ENCODE data around the gene RHCG. TPM values are rescaled to one million over a fixed set of nuclear protein-coding genes. Genes with fewer than 3 reads are reported as not detected.

Gene RHCG
- total RNA-seq, 1 experiment from 2014 or later: 0.28 TPM

GRCh38 chr15:89502867-89503595, 6.6 kb upstream of the RHCG start:
- H3K4me3 Mint-ChIP-seq: no peak overlapping the region
- no peak overlapping the region for H3K18ac ChIP-seq (ENCODE audit: insufficient read length, low read depth, low read length)
- no CpG with 5 or more reads among the region's 7 CpGs for WGBS (ENCODE audit: extremely low coverage, insufficient read length, low lambda C conversion rate)
- H2BK20ac ChIP-seq (ENCODE audit: low read depth, low read length, poor library complexity, severe bottlenecking): no peak overlapping the region
- H3T11ph ChIP-seq (ENCODE audit: low read length): no peak overlapping the region
- no peak overlapping the region for H3K4ac ChIP-seq (ENCODE audit: low read depth, low read length)
- H4K5ac ChIP-seq (ENCODE audit: insufficient read length, low read depth, low read length): no peak overlapping the region
- no peak overlapping the region for H2AFZ ChIP-seq (ENCODE audit: low read length)
- H3K9me3 Mint-ChIP-seq: no peaks in the 10 kb centered on the region; a peak in 2 of 5 replicates
- H3K9ac ChIP-seq (ENCODE audit: extremely low read depth, insufficient read length, low read length): no peak overlapping the region
- H3K27me3 ChIP-seq (ENCODE audit: insufficient read depth, low read length): no peaks in the 10 kb centered on the region
- H3K23me2 ChIP-seq (ENCODE audit: insufficient read length, low read depth, low read length, poor library complexity, severe bottlenecking): no peaks in the 10 kb centered on the region
- H2BK120ac ChIP-seq (ENCODE audit: low read depth, low read length, poor library complexity, severe bottlenecking): no peak overlapping the region
- H3K4me1 Mint-ChIP-seq: no peaks in the 10 kb centered on the region
- H3K27me3 Mint-ChIP-seq (ENCODE audit: low read depth): peaks cover 27% of the 10 kb centered on the region
- H4K20me1 ChIP-seq (ENCODE audit: control insufficient read depth, insufficient read depth, insufficient read length): no peaks in the 10 kb centered on the region
- no peak overlapping the region for H2BK12ac ChIP-seq (ENCODE audit: insufficient read length, low read depth, low read length)
- no peak overlapping the region for H3K27ac ChIP-seq (ENCODE audit: insufficient read length, low read depth, low read length)
- H4K91ac ChIP-seq (ENCODE audit: insufficient read length, low read depth, low read length): no peak overlapping the region
- no peak overlapping the region for H3K4me2 ChIP-seq (ENCODE audit: insufficient read depth, insufficient read length, low read length)
- no peak overlapping the region for H2AK5ac ChIP-seq (ENCODE audit: insufficient read length, low read length)
- no peaks in the 10 kb centered on the region for H3K9me3 ChIP-seq (ENCODE audit: control insufficient read depth, low read depth, low read length)
- H3K79me1 ChIP-seq (ENCODE audit: insufficient read depth, low read depth, low read length, poor library complexity, severe bottlenecking): no peaks in the 10 kb centered on the region
- no peaks in the 10 kb centered on the region for H3K79me2 ChIP-seq (ENCODE audit: insufficient read depth, low read length)
- peak; percentile 17 for DNase-seq
- no peak overlapping the region for H3K14ac ChIP-seq (ENCODE audit: insufficient read depth, low read length)
- no peak overlapping the region for H4K8ac ChIP-seq (replicated peaks; ENCODE audit: insufficient read length, low read depth, low read length)
- no peak for TF ChIP-seq CTCF (conservative IDR thresholded peaks at IDR 0.05)
- H2BK15ac ChIP-seq (ENCODE audit: low read depth, low read length): no peak overlapping the region
- H3K4me1 ChIP-seq (ENCODE audit: insufficient read depth, low read length): no peaks in the 10 kb centered on the region
- H3K36me3 Mint-ChIP-seq (ENCODE audit: insufficient read depth in 1 of 3, low read depth in 3 of 3): no peaks in the 10 kb centered on the region
- no peak overlapping the region for H3K23ac ChIP-seq (ENCODE audit: insufficient read length, low read depth, low read length)
- H3K27ac Mint-ChIP-seq: no peak overlapping the region
- no peak overlapping the region for H2BK5ac ChIP-seq (ENCODE audit: insufficient read length, low read length)
- no peak overlapping the region for H3K56ac ChIP-seq (ENCODE audit: insufficient read length, low read depth, low read length)

All from H9 (cell line).